Measurements from ENCODE around the gene RIPOR3.

- TF ChIP-seq TCF12 (IDR thresholded peaks at IDR 0.05) (no peak), GATA2 (CRISPR knock-in tag; IDR thresholded peaks at IDR 0.05) (no peak), POLR2AphosphoS5 (IDR thresholded peaks at IDR 0.05; ENCODE audit: low read depth, low read length) (no peak), EP300 (IDR thresholded peaks at IDR 0.05; ENCODE audit: borderline replicate concordance in 1 of 2, low read depth in 1 of 2, low read length in 1 of 2) (no peak), NRF1 (IDR thresholded peaks at IDR 0.05; ENCODE audit: low read depth, low read length) (no peak), CHD2 (IDR thresholded peaks at IDR 0.05; ENCODE audit: low read length, partially characterized antibody) (no peak), IRF3 (IDR thresholded peaks at IDR 0.05; ENCODE audit: low read depth, low read length) (no peak), TEAD4 (IDR thresholded peaks at IDR 0.05; ENCODE audit: borderline replicate concordance, insufficient read depth) (no peak), GABPA (IDR thresholded peaks at IDR 0.05; ENCODE audit: low read depth) (no peak)
- TF ChIP-seq, protein P1, sequence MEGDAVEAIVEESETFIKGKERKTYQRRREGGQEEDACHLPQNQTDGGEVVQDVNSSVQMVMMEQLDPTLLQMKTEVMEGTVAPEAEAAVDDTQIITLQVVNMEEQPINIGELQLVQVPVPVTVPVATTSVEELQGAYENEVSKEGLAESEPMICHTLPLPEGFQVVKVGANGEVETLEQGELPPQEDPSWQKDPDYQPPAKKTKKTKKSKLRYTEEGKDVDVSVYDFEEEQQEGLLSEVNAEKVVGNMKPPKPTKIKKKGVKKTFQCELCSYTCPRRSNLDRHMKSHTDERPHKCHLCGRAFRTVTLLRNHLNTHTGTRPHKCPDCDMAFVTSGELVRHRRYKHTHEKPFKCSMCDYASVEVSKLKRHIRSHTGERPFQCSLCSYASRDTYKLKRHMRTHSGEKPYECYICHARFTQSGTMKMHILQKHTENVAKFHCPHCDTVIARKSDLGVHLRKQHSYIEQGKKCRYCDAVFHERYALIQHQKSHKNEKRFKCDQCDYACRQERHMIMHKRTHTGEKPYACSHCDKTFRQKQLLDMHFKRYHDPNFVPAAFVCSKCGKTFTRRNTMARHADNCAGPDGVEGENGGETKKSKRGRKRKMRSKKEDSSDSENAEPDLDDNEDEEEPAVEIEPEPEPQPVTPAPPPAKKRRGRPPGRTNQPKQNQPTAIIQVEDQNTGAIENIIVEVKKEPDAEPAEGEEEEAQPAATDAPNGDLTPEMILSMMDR (IDR thresholded peaks at IDR 0.05): no peak
Measured at GRCh38 chr20:50666709-50667298, 24.5 kb downstream of the RIPOR3 start.

Measured in SK-N-SH (cell line).